Lower leg skin (tissue), 4 donors: ENCODE data around the gene GABARAP. TPM values are rescaled to one million over a fixed set of nuclear protein-coding genes. Genes with fewer than 3 reads are reported as not detected.
A peak's percentile ranks its signal among the peaks of the same experiment; 100 is the strongest.

ENCODE experiments used
- DNase-seq, 2 donors: peaks; one replicate each; pipeline ENCODE4 v3.0.0-alpha.2; 2019; ENCODE audit warnings: low spot score in 2 of 2
- H3K4me3 ChIP-seq: fragments of 200-600 bp; sonication (generic); 2 replicates; pipeline ENCODE4 v1.5.1; 2017; ENCODE audit warnings: mild to moderate bottlenecking, low read depth; ENCODE audit not compliant: poor library complexity, severe bottlenecking
- POLR2A ChIP-seq, 2 donors: fragments of 450-650 bp; IDR thresholded peaks; one replicate each; pipeline ENCODE4 v1.6.1; 2016 to 2017; ENCODE audit warnings: antibody characterized with exemption in 2 of 2, mild to moderate bottlenecking in 1 of 2, moderate library complexity in 1 of 2
- WGBS, 2 donors: methylation state at CpG; one replicate each; pipeline ENCODE4 v1.1.5; 2018; 5-methylcytosine and 5-hydroxymethylcytosine counted together
- intact Hi-C: fragments of 100-400 bp; cut with DNase I; formaldehyde crosslinking; loops from one replicate; pipeline ENCODE4 v1.15.0; 2023; ENCODE audit warnings: low total_unique reads
- total RNA-seq, 4 donors: library from RNA; depleted of rRNA; stranded (reverse); fragments of >200 nt; gene quantifications; one replicate each; pipeline ENCODE4 v1.1.0, GENCODE V29; 2016
- TF ChIP-seq, protein P1 (sequence below), 3 donors: fragments of 450-650 bp; IDR thresholded peaks; one replicate each; pipeline ENCODE4 v1.5.1; 2016; ENCODE audit warnings: antibody characterized with exemption in 3 of 3, mild to moderate bottlenecking in 3 of 3, moderate library complexity in 2 of 3

Gene GABARAP
- total RNA-seq, 4 donors from 2014 or later = 253 to 667 (median 538) TPM

DNA sequence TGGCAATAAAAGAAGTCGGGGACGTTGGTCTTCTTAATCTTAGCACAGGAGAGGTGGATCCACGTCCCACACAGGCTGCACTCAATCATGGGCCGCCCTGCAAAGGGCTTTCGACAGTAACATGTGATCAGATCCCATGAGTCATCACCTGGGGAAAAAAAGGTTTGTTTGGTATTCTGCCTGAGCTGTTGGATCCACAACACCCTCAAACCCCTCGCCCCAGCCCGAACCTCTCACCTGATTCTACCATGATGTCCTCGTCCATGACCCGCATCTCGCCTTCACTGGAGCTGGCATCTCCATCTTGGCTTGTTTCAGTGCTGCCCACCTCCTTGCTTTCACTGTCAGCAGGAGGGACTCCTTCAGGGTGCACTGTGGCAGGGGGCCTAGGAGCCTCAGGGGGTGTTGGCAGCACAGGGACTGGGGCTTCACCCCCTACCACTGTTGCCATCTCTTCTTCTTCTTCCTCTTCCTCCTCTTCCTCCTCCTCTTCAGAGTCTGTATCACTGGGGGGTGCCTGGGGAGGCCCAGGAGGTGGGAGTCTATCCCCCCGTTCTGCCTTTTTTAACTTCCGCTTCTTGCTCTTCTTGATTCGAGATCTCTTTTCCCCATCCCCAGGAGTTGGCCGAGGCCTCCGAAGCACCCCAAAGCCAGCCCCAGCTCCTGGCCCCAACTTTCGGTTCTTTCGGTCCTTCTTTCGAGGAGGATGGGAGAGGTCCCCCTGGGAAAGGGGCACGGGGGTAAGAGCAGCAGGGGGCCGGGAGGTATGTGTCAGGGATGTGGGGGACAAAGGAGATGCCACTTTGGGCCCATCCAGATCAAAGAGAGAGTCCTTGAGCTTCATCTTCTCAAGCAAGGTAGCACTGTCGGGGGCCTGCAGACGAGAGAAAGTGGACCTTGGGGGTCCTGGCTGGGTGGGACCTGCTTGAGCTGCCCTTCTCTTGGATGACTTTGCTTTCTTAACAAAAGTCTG lies 6.3 kb downstream of the GABARAP start:
- intact Hi-C loops = no loop called here
- WGBS, 2 donors = 73 to 75% methylated on average over 22 of the region's 22 CpGs

GRCh38 chr17:7234083-7234951 lies 7.9 kb downstream of the GABARAP start, which contains the start of gene DVL2:
TSS of gene DVL2 (minus strand) at chr17:7234517. CDS start at chr17:7234262, 255 bp downstream.
- intact Hi-C loops = no loop called here

More for the DNA sequence above, 6.3 kb downstream of the GABARAP start:
- TF ChIP-seq, protein P1, sequence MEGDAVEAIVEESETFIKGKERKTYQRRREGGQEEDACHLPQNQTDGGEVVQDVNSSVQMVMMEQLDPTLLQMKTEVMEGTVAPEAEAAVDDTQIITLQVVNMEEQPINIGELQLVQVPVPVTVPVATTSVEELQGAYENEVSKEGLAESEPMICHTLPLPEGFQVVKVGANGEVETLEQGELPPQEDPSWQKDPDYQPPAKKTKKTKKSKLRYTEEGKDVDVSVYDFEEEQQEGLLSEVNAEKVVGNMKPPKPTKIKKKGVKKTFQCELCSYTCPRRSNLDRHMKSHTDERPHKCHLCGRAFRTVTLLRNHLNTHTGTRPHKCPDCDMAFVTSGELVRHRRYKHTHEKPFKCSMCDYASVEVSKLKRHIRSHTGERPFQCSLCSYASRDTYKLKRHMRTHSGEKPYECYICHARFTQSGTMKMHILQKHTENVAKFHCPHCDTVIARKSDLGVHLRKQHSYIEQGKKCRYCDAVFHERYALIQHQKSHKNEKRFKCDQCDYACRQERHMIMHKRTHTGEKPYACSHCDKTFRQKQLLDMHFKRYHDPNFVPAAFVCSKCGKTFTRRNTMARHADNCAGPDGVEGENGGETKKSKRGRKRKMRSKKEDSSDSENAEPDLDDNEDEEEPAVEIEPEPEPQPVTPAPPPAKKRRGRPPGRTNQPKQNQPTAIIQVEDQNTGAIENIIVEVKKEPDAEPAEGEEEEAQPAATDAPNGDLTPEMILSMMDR (IDR thresholded peaks at IDR 0.05) = no peak
- no peak for TF ChIP-seq POLR2A (IDR thresholded peaks at IDR 0.05)
- H3K4me3 ChIP-seq = no peak overlapping the region
- no peak for DNase-seq

GRCh38 chr17:7233701-7234082 lies 8.6 kb downstream of the GABARAP start:
- TF ChIP-seq, protein P1 (IDR thresholded peaks at IDR 0.05) = no peak
- no peak for TF ChIP-seq POLR2A (IDR thresholded peaks at IDR 0.05)
- DNase-seq = no peak
- intact Hi-C loops = no loop called here
- WGBS, 2 donors = 2 to 3% methylated on average over 9 of the region's 9 CpGs
- H3K4me3 ChIP-seq = peak overlapping the region; percentile 67

More at GRCh38 chr17:7234083-7234951, 7.9 kb downstream of the GABARAP start, which contains the start of gene DVL2:
- WGBS, 2 donors = 0% methylated on average over 43 to 71 of the region's 72 CpGs
- H3K4me3 ChIP-seq = peak within 1 kb of the TSS; percentile 67
- TF ChIP-seq, protein P1 (IDR thresholded peaks at IDR 0.05) = peak in 1 of 3 donors; percentile 67
- no peak for TF ChIP-seq POLR2A (IDR thresholded peaks at IDR 0.05)
- peak; percentile 97 to 100 for DNase-seq

- TF ChIP-seq, protein P1 (IDR thresholded peaks at IDR 0.05) = no peak
- TF ChIP-seq POLR2A (IDR thresholded peaks at IDR 0.05) = no peak
- H3K4me3 ChIP-seq = no peak overlapping the region
- WGBS, 2 donors = 80 to 82% methylated on average over 5 of the region's 5 CpGs
- intact Hi-C loops = no loop called here
- no peak for DNase-seq
These were observed 10.1 kb downstream of the GABARAP start for GRCh38 chr17:7232114-7232513.

DNA sequence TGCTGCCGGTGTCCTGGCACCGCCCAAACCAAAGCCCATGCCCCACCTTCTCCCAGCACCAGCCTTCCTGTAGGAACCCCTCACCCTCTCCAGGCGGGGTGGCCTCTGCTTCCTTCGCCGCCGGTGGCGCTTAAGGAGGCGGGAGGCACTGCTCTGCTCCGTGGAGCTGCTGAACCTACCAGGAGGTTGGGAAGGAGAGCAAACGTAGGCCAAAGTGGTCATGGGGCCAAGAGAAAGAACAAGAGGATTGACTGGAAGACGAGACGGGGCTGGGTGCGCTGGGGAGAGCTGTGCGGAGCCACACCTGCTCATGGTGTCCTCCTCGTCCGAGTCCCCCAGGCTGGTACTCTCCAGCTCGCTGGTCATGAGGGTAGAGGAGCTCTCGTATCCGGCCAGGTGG lies 12.7 kb downstream of the GABARAP start:
- no peak overlapping the region for H3K4me3 ChIP-seq
- 93 to 96% methylated on average over 16 to 19 of the region's 19 CpGs for WGBS, 2 donors
- no peak for DNase-seq
- no peak for TF ChIP-seq POLR2A (IDR thresholded peaks at IDR 0.05)
- TF ChIP-seq, protein P1 (IDR thresholded peaks at IDR 0.05) = no peak
- intact Hi-C loops = no loop called here
